Occipital lobe (tissue), 1 donor: ENCODE data around the gene ITM2A. TPM values are rescaled to one million over a fixed set of nuclear protein-coding genes. Genes with fewer than 3 reads are reported as not detected.

Experiments
- total RNA-seq: library from RNA; depleted of rRNA; stranded (reverse); fragments of >200 nt; gene quantifications from one replicate; pipeline ENCODE4 v1.2.3, GENCODE V29; 2014

ITM2A gene
- total RNA-seq, 1 donor from 2014 or later = 64.3 TPM

Other genes starting within 250 kb of the ITM2A start
- gene GPR174, start 222.6 kb downstream of the ITM2A start, total RNA-seq = not detected